Measurements from ENCODE around the gene ALG14. TPM values are rescaled to one million over a fixed set of nuclear protein-coding genes. Genes with fewer than 3 reads are reported as not detected.

ALG14 gene
- total and polyA plus RNA-seq, 2 donors (not counting 1 experiment from before 2014, with no cell fraction given) = 0.92 to 2.6 TPM

- intact Hi-C loops (cut with micrococcal nuclease) = no loop called here
- Mint-ChIP-seq H3K27ac (no peak overlapping the region), H3K4me1 (no peaks in the 10 kb centered on the region), H3K4me3 (no peak overlapping the region), H3K9me3 (ENCODE audit: insufficient read depth) (no peaks in the 10 kb centered on the region), H3K27me3 (no peaks in the 10 kb centered on the region)
- POLR2A ChIA-PET = no interaction called here
- no peaks in the 10 kb centered on the region for H3K36me3 ChIP-seq (replicated peaks in 1 of 2; ENCODE audit: control extremely low read depth in 1 of 2, control insufficient read depth in 1 of 2, extremely low read depth in 1 of 2, insufficient read depth in 2 of 2, low read length in 1 of 2)
- DNase-seq (no peak), ATAC-seq (ENCODE audit: low read depth) (no peak)
- H3K4me3 ChIP-seq (ENCODE audit: control extremely low read depth in 1 of 5, extremely low read depth in 1 of 5, insufficient read depth in 1 of 5, low read depth in 2 of 5, low read length in 4 of 5) = no peak overlapping the region
- no peaks in the 10 kb centered on the region for H3K27me3 ChIP-seq (replicated peaks in 1 of 4; ENCODE audit: control extremely low read depth in 1 of 4, control insufficient read depth in 3 of 4, insufficient read depth in 4 of 4, low read length in 3 of 4)
- no CpG with 5 or more reads among the region's 1 CpG for WGBS (ENCODE audit: insufficient coverage)
- no peaks in the 10 kb centered on the region for H3K79me2 ChIP-seq (ENCODE audit: control insufficient read depth, insufficient read depth, low read length)
- H3K4me1 ChIP-seq (ENCODE audit: control insufficient read depth in 2 of 2, insufficient read depth in 2 of 2, low read length in 2 of 2) = no peaks in the 10 kb centered on the region
- TF ChIP-seq CTCF (IDR thresholded peaks at IDR 0.05) = no peak
- TF ChIP-seq EZH2 (IDR thresholded peaks at IDR 0.05; ENCODE audit: borderline replicate concordance, insufficient read depth, low read depth, low read length, poor library complexity, severe bottlenecking) = no peak
- H2AFZ ChIP-seq (ENCODE audit: insufficient read depth, low read depth, low read length, poor library complexity, severe bottlenecking) = no peak overlapping the region
- no peaks in the 10 kb centered on the region for H3K9me3 ChIP-seq (ENCODE audit: control extremely low read depth in 1 of 3, control insufficient read depth in 2 of 3, insufficient read depth in 1 of 3, low read length in 2 of 3)
- H4K20me1 ChIP-seq (ENCODE audit: control insufficient read depth, insufficient read depth, low read length, poor library complexity, severe bottlenecking) = no peaks in the 10 kb centered on the region
- CTCF ChIA-PET = interaction anchor here (2.4 to 2.7 kb wide), 2 partner anchors 8 to 181 kb away, joined by 10 read pairs; no protein-coding TSS in a partner anchor
- no peak overlapping the region for H3K27ac ChIP-seq (ENCODE audit: low read length in 2 of 2)
- no peak overlapping the region for H3K4me2 ChIP-seq (replicated peaks; ENCODE audit: low read depth, low read length, poor library complexity, severe bottlenecking)
- no peak overlapping the region for H3K9ac ChIP-seq (ENCODE audit: low read length)
Measured at GRCh38 chr1:95035536-95035935, 37.2 kb downstream of the ALG14 start.

- no peak overlapping the region for H3K27ac ChIP-seq (ENCODE audit: low read length in 2 of 2)
- Mint-ChIP-seq H3K27ac (no peak overlapping the region), H3K9me3 (ENCODE audit: insufficient read depth) (no peaks in the 10 kb centered on the region), H3K4me1 (no peaks in the 10 kb centered on the region), H3K27me3 (no peaks in the 10 kb centered on the region), H3K4me3 (no peak overlapping the region)
- H3K79me2 ChIP-seq (ENCODE audit: control insufficient read depth, insufficient read depth, low read length) = no peaks in the 10 kb centered on the region
- ATAC-seq (ENCODE audit: low read depth) (no peak), DNase-seq (no peak)
- no peaks in the 10 kb centered on the region for H3K4me1 ChIP-seq (ENCODE audit: control insufficient read depth in 2 of 2, insufficient read depth in 2 of 2, low read length in 2 of 2)
- no peaks in the 10 kb centered on the region for H3K27me3 ChIP-seq (replicated peaks in 1 of 4; ENCODE audit: control extremely low read depth in 1 of 4, control insufficient read depth in 3 of 4, insufficient read depth in 4 of 4, low read length in 3 of 4)
- intact Hi-C loops (cut with micrococcal nuclease) = no loop called here
- H3K4me3 ChIP-seq (ENCODE audit: control extremely low read depth in 1 of 5, extremely low read depth in 1 of 5, insufficient read depth in 1 of 5, low read depth in 2 of 5, low read length in 4 of 5) = no peak overlapping the region
- no peaks in the 10 kb centered on the region for H3K9me3 ChIP-seq (ENCODE audit: control extremely low read depth in 1 of 3, control insufficient read depth in 2 of 3, insufficient read depth in 1 of 3, low read length in 2 of 3)
- H4K20me1 ChIP-seq (ENCODE audit: control insufficient read depth, insufficient read depth, low read length, poor library complexity, severe bottlenecking) = no peaks in the 10 kb centered on the region
- no peak for TF ChIP-seq CTCF (IDR thresholded peaks at IDR 0.05)
- TF ChIP-seq EZH2 (IDR thresholded peaks at IDR 0.05; ENCODE audit: borderline replicate concordance, insufficient read depth, low read depth, low read length, poor library complexity, severe bottlenecking) = no peak
- ChIA-PET CTCF (interaction anchor here (2.4 to 2.7 kb wide), 2 partner anchors 9 to 180 kb away, joined by 10 read pairs; no protein-coding TSS in a partner anchor), POLR2A (no interaction called here)
- H3K36me3 ChIP-seq (replicated peaks in 1 of 2; ENCODE audit: control extremely low read depth in 1 of 2, control insufficient read depth in 1 of 2, extremely low read depth in 1 of 2, insufficient read depth in 2 of 2, low read length in 1 of 2) = no peaks in the 10 kb centered on the region
- 100% methylated on average over 1 of the region's 1 CpG for WGBS (ENCODE audit: insufficient coverage)
- no peak overlapping the region for H3K9ac ChIP-seq (ENCODE audit: low read length)
- H2AFZ ChIP-seq (ENCODE audit: insufficient read depth, low read depth, low read length, poor library complexity, severe bottlenecking) = no peak overlapping the region
- H3K4me2 ChIP-seq (replicated peaks; ENCODE audit: low read depth, low read length, poor library complexity, severe bottlenecking) = no peak overlapping the region
Measured at GRCh38 chr1:95034506-95034905, 38.2 kb downstream of the ALG14 start.
